K562 (cell line): ENCODE results near the gene CD82. TPM values are rescaled to one million over a fixed set of nuclear protein-coding genes. Genes with fewer than 3 reads are reported as not detected.

Experiments
- ATAC-seq: fragments of 200-7000 bp; cut with Tn5 transposase; 3 replicates; pipeline ENCODE4 v1.9.1; 2020; ENCODE audit warnings: moderate library complexity
- BruUV-seq: library from RNA; stranded (reverse); fragments of 400-500 nt; replicated peaks from 2 replicates; lab custom pipeline; 2021; lab: Mats Ljungman, UMichigan
- CTCF ChIA-PET: fragments of 300-600 bp; formaldehyde crosslinking; extraction: SDS; loops from one replicate; lab custom pipeline; 2021; ENCODE audit warnings: low intra/inter-chr PET ratio; lab: Yijun Ruan, JAX
- POLR2A ChIA-PET: fragments of 300-600, 350-650 bp; sonication (Branson Sonifier 250); formaldehyde crosslinking; extraction: SDS; loops from one replicate; lab custom pipeline; 2021; ENCODE audit warnings: antibody characterized with exemption, inconsistent platforms; lab: Yijun Ruan, JAX
- DNase-seq, 4 experiments: peaks; one replicate each; pipeline versions ENCODE4 v3.0.0 to v3.0.0-alpha.2; 2011 to 2018; ENCODE audit warnings: low spot score in 3 of 4, mixed read lengths in 3 of 4; ENCODE audit errors: extremely low read depth in 1 of 4
- FAIRE-seq: peaks from 2 replicates; lab custom pipeline; 2011; peaks lifted over from hg19 to GRCh38; lab: Jason Lieb, UNC
- H2AFZ ChIP-seq: 2 replicates; pipeline ENCODE4 v1.6.0; 2011; ENCODE audit warnings: low read depth, low read length, control low read depth, inconsistent platforms
- H3K27ac ChIP-seq: fragments of 200-600 bp; 3 replicates; pipeline ENCODE4 v1.8.0; 2011; ENCODE audit warnings: low read depth, mild to moderate bottlenecking, control low read depth, inconsistent platforms, low read length, moderate library complexity, mixed read lengths; ENCODE audit errors: extremely low read depth
- H3K27me3 ChIP-seq, 2 experiments: fragments of 300-600 bp in 1 of 2; 2 replicates in 1 of 2; 3 replicates in 1 of 2; pipeline versions ENCODE4 v1.6.0 to v1.8.0; 2011; ENCODE audit warnings: inconsistent platforms in 2 of 2, low read length in 2 of 2, mild to moderate bottlenecking in 1 of 2, mixed read lengths in 1 of 2, moderate library complexity in 1 of 2; ENCODE audit not compliant: control insufficient read depth in 2 of 2, insufficient read depth in 2 of 2
- H3K36me3 ChIP-seq: fragments of 300-600 bp; 3 replicates; pipeline ENCODE4 v1.8.0; 2011; ENCODE audit warnings: mild to moderate bottlenecking, low read length, inconsistent platforms; ENCODE audit not compliant: control insufficient read depth, insufficient read depth
- H3K4me1 ChIP-seq, 2 experiments: fragments of 200-600 bp in 1 of 2; replicated peaks in 1 of 2; 2 replicates in 1 of 2; 3 replicates in 1 of 2; pipeline versions ENCODE4 v1.5.1 to v1.8.0; 2011; ENCODE audit warnings: inconsistent platforms in 2 of 2, low read length in 2 of 2, mild to moderate bottlenecking in 1 of 2, mixed read lengths in 1 of 2, moderate library complexity in 1 of 2; ENCODE audit not compliant: control insufficient read depth in 2 of 2, insufficient read depth in 2 of 2
- H3K4me2 ChIP-seq: 2 replicates; pipeline ENCODE4 v1.6.1; 2011; ENCODE audit warnings: low read length, control low read depth, inconsistent platforms, mixed read lengths; ENCODE audit not compliant: insufficient read depth
- H3K4me3 ChIP-seq: fragments of 200-600 bp; sonication (generic), shearing (Covaris generic); 2 replicates; pipeline ENCODE4 v1.5.1; 2016; ENCODE audit warnings: control low read depth, inconsistent platforms
- H3K79me2 ChIP-seq: fragments of 200-600 bp; 3 replicates; pipeline ENCODE4 v1.8.0; 2011; ENCODE audit warnings: low read length, inconsistent platforms; ENCODE audit not compliant: control insufficient read depth, insufficient read depth
- H3K9ac ChIP-seq, 2 experiments: 2 replicates each; pipeline versions ENCODE4 v1.6.0 to v1.6.1; 2011; ENCODE audit warnings: low read depth in 2 of 2, low read length in 2 of 2, control low read depth in 1 of 2, inconsistent platforms in 1 of 2, mild to moderate bottlenecking in 1 of 2, mixed read lengths in 1 of 2; ENCODE audit not compliant: insufficient read depth in 1 of 2
- H3K9me1 ChIP-seq: one replicate; pipeline ENCODE4 v1.6.0; 2011; ENCODE audit warnings: inconsistent platforms, mild to moderate bottlenecking, low read length, moderate library complexity; ENCODE audit not compliant: control insufficient read depth, insufficient read depth
- H3K9me3 ChIP-seq: replicated peaks from 2 replicates; pipeline ENCODE4 v1.5.1; 2011; ENCODE audit warnings: low read depth, low read length, inconsistent platforms; ENCODE audit not compliant: control insufficient read depth, insufficient read depth
- H4K20me1 ChIP-seq: replicated peaks from 2 replicates; pipeline ENCODE4 v1.6.1; 2011; ENCODE audit warnings: low read length, inconsistent platforms, mixed read lengths; ENCODE audit not compliant: control insufficient read depth, insufficient read depth
- FOS ChIP-seq: IDR thresholded peaks from 3 replicates; pipeline ENCODE4 v1.6.1; 2011; ENCODE audit not compliant: insufficient read length; ENCODE audit errors: extremely low read depth
- GTF2F1 ChIP-seq: IDR thresholded peaks from 2 replicates; pipeline ENCODE4 v1.6.1; 2011; ENCODE audit warnings: low read depth, low read length, improper control_type of control experiment
- TRIM24 ChIP-seq, 2 experiments: fragments of 450-650 bp; IDR thresholded peaks; 2 replicates each; pipeline ENCODE4 v1.6.1; 2016
- USF1 ChIP-seq: sonication (generic); formaldehyde crosslinking; IDR thresholded peaks from 2 replicates; pipeline ENCODE4 v1.9.0; 2022; ENCODE audit warnings: mild to moderate bottlenecking, missing genetic modification reagents
- ZNF224 ChIP-seq: sonication (generic); formaldehyde crosslinking; IDR thresholded peaks from 2 replicates; pipeline ENCODE4 v1.8.0; 2022; ENCODE audit warnings: mild to moderate bottlenecking, missing genetic modification reagents
- ZNF785 ChIP-seq: fragments of 250-450 bp; sonication (Bioruptor Pico); IDR thresholded peaks from 2 replicates; pipeline ENCODE4 v1.4.0; 2020; ENCODE audit warnings: mild to moderate bottlenecking
- WGBS: fragments of 100-300 bp; shearing (Covaris generic); methylation state at CpG from one replicate; pipeline ENCODE4 v1.1.6; 2016; ENCODE audit warnings: low coverage, mixed read lengths; ENCODE audit not compliant: insufficient coverage; ENCODE audit errors: missing lambda C conversion rate; 5-methylcytosine and 5-hydroxymethylcytosine counted together
- in situ Hi-C: fragments of 300-500 bp; cut with MboI; formaldehyde crosslinking; loops from 4 replicates; pipeline ENCODE4 v1.15.0; 2018; ENCODE audit warnings: inconsistent platforms, mixed read lengths
- intact Hi-C: fragments of 100-400 bp; cut with micrococcal nuclease; formaldehyde crosslinking; loops from 2 replicates; pipeline ENCODE4 v1.14.2; 2022
- polyA plus RNA-seq, 8 experiments: library from polyadenylated mRNA; depleted of rRNA in 4 of 8; stranded (reverse) in 5 of 8; unstranded in 3 of 8; fragments of >200 nt; fragmentation: Nextera tagmentation in 2 of 8; fragmentation: Illumina TruSeq in 1 of 8; extraction: Ambion mirVana in 2 of 8; extraction: Trizol in 1 of 8; gene quantifications; 2 replicates each; pipeline versions ENCODE4 v1.2.1 to v1.2.3, GENCODE V29; 2011 to 2014; ENCODE audit warnings: inconsistent platforms in 1 of 8, missing spikeins in 1 of 8
- total RNA-seq, 7 experiments: library from RNA; depleted of rRNA in 6 of 7; stranded (reverse); fragments of >200 nt in 6 of 7; fragmentation: Illumina TruSeq in 2 of 7; extraction: Trizol in 2 of 7; gene quantifications; 2 replicates each; pipeline versions ENCODE4 v1.2.1 to v1.2.3, GENCODE V29; 2011 to 2021; ENCODE audit warnings: low replicate concordance in 1 of 7
- TF ChIP-seq, protein P1 (sequence below): sonication (generic); formaldehyde crosslinking; IDR thresholded peaks from 2 replicates; pipeline ENCODE4 v1.8.0; 2022; ENCODE audit warnings: missing genetic modification reagents, mild to moderate bottlenecking, borderline replicate concordance
- TF ChIP-seq, protein P2 (sequence below): fragments of 250-450 bp; sonication (Bioruptor Pico); IDR thresholded peaks from 2 replicates; pipeline ENCODE4 v1.8.0; 2022; ENCODE audit warnings: moderate library complexity, mild to moderate bottlenecking, inconsistent platforms

Gene CD82
- total and polyA plus RNA-seq, 9 of the 15 experiments (the other 6 are each of a cell fraction or from before 2014, with no cell fraction given) = 0.27 to 9.4 (median 3.0) TPM

GRCh38 chr11:44572884-44573283 lies 7.4 kb downstream of the CD82 start:
- H2AFZ ChIP-seq = no peak overlapping the region
- no peak overlapping the region for H3K27ac ChIP-seq
- intact Hi-C loops (no loop called here), in situ Hi-C loops (no loop called here)
- peaks cover 24 to 26% of the 10 kb centered on the region in 2 experiments for H3K4me1 ChIP-seq
- H3K79me2 ChIP-seq = no peaks in the 10 kb centered on the region
- no peak for FAIRE-seq
- H4K20me1 ChIP-seq = no peaks in the 10 kb centered on the region
- no peak overlapping the region for H3K9ac ChIP-seq
- no peak overlapping the region for H3K4me3 ChIP-seq
- CTCF ChIA-PET = no interaction called here
- WGBS = 66% methylated on average over 15 of the region's 16 CpGs
- H3K9me1 ChIP-seq = no peaks in the 10 kb centered on the region
- no TSS peak for BruUV-seq
- no peaks in the 10 kb centered on the region for H3K36me3 ChIP-seq
- DNase-seq = no peak
- H3K4me2 ChIP-seq = no peak overlapping the region
- POLR2A ChIA-PET = interaction anchor here (1.4 kb wide), 1 partner anchor 8 kb away, joined by 3 read pairs; no protein-coding TSS in a partner anchor
- no peaks in the 10 kb centered on the region for H3K27me3 ChIP-seq
- H3K9me3 ChIP-seq = no peaks in the 10 kb centered on the region
- ATAC-seq = no peak
- TF ChIP-seq USF1 (CRISPR knock-in tag) (no peak), GTF2F1 (no peak), ZNF785 (CRISPR knock-in tag) (no peak), TRIM24 (IDR thresholded peaks at IDR 0.05) (no peak), ZNF224 (CRISPR knock-in tag) (no peak), FOS (no peak)
- TF ChIP-seq, protein P1, sequence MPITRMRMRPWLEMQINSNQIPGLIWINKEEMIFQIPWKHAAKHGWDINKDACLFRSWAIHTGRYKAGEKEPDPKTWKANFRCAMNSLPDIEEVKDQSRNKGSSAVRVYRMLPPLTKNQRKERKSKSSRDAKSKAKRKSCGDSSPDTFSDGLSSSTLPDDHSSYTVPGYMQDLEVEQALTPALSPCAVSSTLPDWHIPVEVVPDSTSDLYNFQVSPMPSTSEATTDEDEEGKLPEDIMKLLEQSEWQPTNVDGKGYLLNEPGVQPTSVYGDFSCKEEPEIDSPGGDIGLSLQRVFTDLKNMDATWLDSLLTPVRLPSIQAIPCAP (CRISPR knock-in tag) = no peak
- TF ChIP-seq, protein P2, sequence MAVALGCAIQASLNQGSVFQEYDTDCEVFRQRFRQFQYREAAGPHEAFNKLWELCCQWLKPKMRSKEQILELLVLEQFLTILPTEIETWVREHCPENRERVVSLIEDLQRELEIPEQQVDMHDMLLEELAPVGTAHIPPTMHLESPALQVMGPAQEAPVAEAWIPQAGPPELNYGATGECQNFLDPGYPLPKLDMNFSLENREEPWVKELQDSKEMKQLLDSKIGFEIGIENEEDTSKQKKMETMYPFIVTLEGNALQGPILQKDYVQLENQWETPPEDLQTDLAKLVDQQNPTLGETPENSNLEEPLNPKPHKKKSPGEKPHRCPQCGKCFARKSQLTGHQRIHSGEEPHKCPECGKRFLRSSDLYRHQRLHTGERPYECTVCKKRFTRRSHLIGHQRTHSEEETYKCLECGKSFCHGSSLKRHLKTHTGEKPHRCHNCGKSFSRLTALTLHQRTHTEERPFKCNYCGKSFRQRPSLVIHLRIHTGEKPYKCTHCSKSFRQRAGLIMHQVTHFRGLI (CRISPR knock-in tag) = no peak
